ENCODE measurements around the gene ERLIN1.

ERLIN1 gene

GRCh38 chr10:100168313-100168643 is 17.6 kb downstream of the ERLIN1 start:
- no peak for DNase-seq

GRCh38 chr10:100167553-100168312 is 18.1 kb downstream of the ERLIN1 start:
- no peak for DNase-seq

DNA sequence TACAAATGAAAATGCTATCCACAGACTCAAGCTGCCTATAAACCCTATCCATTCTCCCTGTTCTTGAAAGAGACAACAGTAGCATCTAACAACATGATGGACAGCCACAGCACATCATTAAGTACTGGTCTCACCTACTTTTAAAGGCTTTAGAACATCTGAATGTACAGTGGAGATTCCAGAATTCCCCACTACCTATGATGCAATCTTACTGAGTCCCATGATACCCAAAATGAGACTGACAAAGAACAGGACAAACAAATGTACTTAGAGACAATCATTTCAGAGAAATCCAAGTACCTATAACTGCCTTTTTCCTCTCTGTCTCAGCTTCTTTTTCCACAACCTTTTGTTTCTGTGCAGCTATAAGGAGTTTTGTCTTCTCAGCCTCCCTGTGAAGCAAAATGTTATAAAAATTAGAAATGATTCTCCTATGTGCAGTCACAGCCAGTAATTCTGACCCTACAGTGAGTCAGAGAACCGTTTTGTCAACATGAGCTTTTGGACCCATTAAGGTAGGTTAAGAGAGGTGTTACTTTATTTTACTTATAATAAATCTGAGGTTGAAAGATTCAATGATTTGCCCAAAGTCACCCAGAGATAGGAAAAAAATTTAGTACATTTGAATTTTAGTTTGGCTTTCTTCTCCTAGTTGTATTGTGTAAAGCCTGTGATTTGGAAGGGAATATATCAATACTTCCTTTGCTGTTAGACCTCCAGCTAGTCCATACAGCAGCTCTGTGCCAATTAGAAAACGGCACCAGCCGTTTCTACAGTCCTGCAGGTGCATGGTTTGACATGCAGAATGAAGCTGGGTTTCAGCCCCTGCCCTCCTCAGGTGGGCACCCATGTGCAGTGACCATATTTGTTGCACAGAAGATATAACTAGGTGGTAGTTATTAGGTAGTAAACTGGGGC is 21.9 kb downstream of the ERLIN1 start:
- DNase-seq, result no peak

GRCh38 chr10:100162696-100163095 is 23.1 kb downstream of the ERLIN1 start:
- DNase-seq, result no peak

DNA sequence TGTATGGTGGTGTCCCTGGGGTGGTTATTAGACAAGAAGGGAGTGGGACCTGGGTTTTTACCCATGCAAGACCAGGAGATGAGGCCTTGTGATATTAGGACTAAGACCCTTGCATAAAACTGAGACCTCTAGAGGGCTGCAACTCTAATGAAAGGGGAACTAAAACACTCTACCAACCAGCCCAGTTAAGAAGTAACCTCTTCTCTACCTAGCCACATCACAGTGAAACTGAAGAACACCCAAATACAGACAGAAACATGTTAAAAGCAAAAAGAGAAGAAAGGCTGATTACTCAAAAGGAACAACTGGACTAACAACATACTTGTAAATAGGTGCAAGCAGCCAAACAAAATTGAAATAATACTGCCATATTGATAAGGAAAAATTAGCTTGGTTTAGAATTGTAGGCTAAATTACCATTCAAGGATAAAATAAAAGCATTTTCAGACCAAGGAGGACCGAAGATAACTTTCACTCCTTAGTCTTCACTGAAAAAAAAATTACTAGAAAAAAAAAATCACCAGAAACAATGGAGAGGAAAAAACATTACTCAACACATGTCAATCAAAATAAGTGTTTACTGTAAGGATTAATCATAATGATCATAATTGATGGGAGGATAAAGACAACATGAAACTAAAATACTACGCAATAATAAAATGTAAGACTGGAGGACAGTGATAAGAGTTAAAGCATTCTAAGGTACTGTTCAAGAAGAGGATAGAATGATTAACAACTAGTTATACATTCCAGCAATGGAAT is 27.6 kb downstream of the ERLIN1 start:
- no peak for DNase-seq

DNA sequence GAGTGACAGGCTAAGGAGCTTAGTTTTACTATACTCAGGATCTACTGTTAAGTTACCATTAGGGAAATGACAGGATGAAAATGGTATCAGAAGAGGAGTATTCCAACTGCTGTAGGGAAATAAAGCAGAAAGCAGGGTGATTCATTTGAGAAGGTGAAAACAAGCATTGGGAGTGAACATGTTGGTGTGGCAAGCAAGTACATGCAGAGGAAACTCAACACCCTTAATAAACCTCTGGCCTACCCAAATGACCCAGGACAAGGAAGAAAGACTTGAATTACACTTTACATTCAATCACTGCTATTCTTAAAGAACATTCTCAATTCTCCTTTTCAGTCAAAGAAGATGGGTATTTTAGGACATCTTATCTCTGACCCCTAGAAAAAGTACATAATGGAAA is 28.7 kb downstream of the ERLIN1 start:
- no peak for DNase-seq

- no peak for DNase-seq
Observed at GRCh38 chr10:100155936-100156335, 29.9 kb downstream of the ERLIN1 start.

DNA sequence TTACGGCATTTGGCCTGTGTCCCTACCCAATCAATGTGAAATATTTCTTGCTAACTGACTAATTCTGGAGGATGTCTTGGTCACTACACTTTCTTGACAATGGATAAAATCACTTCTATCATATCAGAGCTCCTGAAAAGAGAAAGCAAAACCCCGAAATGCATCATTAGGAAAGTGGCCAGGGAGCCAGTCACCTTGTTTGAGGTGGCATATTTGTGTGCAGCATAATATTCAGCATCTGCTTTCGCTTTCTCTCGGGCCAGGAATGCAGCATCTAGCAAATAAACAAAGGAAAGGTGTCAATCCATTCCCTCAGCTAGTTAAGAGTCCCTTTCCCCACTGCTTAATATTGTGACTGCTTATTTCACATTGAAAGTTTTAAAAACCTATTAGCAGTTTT is 31.2 kb downstream of the ERLIN1 start:
- no peak for DNase-seq

GRCh38 chr10:100153239-100153825 is 32.5 kb downstream of the ERLIN1 start:
- no peak for DNase-seq

- no peak for DNase-seq
Observed at GRCh38 chr10:100151723-100152300, 34.0 kb downstream of the ERLIN1 start.

DNA sequence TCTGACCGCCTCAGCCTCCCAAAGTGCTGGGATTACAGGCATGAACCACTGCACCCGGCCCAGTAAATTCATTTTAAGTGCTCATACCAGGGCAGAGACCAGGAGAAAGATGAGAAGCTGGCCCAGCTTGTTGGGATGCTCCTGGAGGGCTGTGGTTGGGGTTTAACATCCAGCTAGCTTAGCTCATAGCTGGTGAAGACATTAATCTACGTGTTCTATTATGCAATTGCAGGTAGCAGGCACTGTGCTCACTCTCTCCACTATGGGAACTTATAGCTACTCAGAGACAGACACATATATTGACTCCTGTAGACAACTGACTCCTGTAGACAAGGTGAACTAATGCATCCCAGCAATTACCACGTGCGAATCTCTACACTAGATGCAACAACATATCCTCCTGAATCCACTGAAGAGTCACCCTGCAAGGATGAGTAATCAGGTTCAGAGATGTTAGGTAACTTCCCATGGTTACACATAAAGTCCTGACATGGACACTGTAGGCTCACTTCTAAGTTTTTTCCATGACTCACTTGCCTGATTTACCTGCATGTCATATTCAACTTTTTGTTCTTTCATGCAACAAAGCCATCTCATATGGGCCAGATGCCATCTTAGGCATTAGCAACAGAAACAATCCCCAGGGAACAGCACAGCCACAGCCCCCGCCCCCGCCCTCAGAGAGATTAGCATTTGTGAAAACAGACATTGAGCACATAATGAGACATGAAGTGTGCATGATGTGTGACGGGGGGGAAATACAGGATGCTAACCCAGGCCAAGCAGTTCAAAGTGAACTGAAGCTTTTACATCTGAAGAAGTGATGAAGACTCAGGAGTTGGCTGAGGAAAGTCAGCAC is 37.2 kb downstream of the ERLIN1 start:
- no peak for DNase-seq

- DNase-seq, result no peak
Observed at GRCh38 chr10:100146875-100147650, 38.8 kb downstream of the ERLIN1 start.

DNA sequence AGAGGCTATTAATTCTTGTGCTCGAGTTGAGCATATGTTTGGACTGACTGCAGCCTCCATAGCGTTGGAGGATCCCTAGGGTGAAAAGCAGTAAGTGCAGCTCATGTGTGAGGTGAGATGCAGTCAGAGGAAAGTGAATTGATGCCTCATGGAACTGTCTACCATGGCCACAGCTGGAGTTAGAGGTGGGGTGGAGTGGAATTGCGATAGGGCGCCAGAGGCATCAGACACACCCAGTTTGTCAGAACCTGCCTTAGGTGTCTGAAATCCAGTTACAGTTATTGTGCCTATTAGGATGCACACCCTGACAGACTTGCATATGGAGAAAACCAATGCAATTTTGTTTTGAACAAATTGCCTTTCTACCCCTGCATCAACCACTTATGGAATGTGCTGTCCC is 39.4 kb downstream of the ERLIN1 start:
- no peak for DNase-seq

GRCh38 chr10:100143756-100144155 is 42.1 kb downstream of the ERLIN1 start:
- DNase-seq, result no peak

DNA sequence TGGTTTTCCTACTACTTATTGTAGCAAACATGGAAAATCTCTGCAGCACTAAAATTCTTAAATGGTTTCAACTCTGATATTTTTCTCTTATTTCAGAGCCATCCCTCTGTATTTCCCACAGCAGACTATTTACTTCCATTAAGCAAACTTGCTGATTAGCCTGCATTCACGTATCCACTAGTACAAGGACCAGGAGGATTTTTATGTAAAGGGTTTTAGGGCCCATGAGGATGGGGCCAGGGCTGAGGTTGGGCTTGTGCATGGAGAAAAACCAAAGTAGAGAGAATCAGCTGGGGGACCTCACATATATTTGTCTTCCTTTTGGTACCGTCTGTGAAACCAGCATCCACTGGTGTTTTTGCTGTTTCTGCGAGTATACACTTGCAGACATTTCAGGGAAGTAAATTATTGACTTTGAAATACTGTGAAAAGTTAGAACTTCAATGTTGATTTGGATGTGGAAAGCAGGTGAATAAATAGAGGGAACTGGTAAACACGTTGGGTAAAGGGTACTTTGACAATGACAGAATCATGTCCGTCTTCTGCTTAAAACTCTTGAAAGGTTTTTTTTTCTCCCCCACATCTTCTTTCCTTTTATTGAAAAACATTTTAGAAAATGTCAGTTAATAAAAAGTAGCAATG is 44.3 kb downstream of the ERLIN1 start:
- DNase-seq, result no peak

- DNase-seq, result no peak
Observed at GRCh38 chr10:100140070-100140469, 45.8 kb downstream of the ERLIN1 start.

DNA sequence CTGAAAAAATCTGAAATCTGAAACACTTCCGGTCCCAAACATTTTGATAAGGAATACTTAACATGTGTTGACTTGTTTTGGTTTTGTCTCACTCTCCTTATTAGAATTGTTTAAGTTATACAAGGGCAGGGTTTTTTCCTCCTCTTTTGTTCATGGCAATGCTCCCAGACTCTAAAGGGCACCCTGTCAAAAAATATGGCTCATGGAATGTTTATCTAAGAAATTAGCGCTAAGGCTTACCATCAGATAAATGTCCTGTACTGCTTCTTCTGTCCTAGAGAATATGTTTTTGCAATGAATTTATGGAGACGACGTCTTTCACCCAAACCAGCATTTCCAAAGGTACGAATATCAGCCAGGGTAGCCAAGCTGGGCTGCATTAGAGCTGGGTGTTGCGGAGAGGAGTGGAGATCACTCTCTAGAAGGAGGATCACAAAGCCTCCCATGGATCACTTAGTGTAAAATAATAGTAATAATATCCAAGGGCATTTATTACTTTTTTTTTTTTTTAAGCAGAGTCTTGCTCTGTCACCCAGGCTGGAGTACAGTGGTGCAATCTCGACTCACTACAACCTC is 46.8 kb downstream of the ERLIN1 start:
- DNase-seq, result no peak

DNA sequence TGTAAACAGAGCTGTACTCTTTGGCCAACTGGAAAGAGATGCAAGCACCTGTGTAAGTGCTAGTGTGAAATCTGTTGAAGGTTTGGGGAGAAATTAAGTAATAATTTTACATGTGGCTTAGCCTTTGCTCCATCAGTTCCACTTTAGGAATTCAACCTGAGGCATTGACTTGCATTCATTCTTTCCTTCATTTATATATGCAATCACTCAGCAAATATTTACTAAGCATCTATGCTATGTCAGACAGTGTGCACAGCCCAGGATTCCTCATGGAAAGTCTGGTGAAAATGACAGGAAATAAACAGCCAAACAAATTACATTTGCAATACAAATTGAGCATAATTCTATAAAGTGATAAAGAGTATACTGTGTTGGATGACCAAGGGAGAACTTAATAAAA is 50.3 kb downstream of the ERLIN1 start:
- DNase-seq, result no peak

DNA sequence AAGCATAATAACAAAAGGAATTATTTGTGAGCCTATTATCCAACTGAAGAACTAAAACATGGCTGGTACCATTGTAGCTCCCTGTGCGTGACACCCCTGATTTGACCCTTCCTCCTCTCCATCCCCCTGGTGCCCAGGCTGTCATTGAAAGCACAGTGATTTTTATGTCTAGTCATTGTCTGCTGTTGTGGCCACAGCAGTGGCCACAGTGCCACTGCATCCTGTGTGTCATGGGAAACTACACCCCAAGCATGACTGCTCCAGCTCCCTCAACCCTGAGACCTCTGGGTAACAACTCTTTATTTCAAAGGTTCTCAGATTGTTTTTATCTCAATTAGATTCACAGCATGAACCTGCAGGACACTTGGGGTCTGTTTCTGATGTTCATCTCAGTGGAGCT is 52.0 kb downstream of the ERLIN1 start:
- DNase-seq, result no peak

GRCh38 chr10:100132427-100132826 is 53.4 kb downstream of the ERLIN1 start:
- no peak for DNase-seq

All from effector CD8-positive, alpha-beta T cell (primary cell).